Activated CD4-positive, alpha-beta T cell treated with anti-CD3 and anti-CD28 coated beads for 36 hours (primary cell): Measurements from ENCODE around the gene CHST6. TPM values are rescaled to one million over a fixed set of nuclear protein-coding genes. Genes with fewer than 3 reads are reported as not detected.
A peak's percentile ranks its signal among the peaks of the same experiment; 100 is the strongest.
"Not testable (repeated sequence)": the region's sequence is repeated elsewhere in the genome, so short reads cannot be mapped to it uniquely, and the experiment has no call there.

Experiments
- ATAC-seq: fragments of 200-7000 bp; cut with Tn5 transposase; one replicate; pipeline ENCODE4 v1.10.0; 2021; ENCODE audit warnings: mild to moderate bottlenecking, moderate library complexity
- CTCF ChIA-PET: fragments of 350-600 bp; sonication (Branson Sonifier 250); formaldehyde crosslinking; loops from one replicate; lab custom pipeline; 2021; ENCODE audit warnings: antibody characterized with exemption; lab: Charles Lee
- POLR2A ChIA-PET: fragments of 350-600 bp; sonication (Branson Sonifier 250); formaldehyde crosslinking; loops from one replicate; lab custom pipeline; 2021; ENCODE audit warnings: antibody characterized with exemption, inconsistent platforms; lab: Charles Lee
- DNase-seq: peaks from one replicate; pipeline ENCODE4 v3.0.0-alpha.2; 2020
- H3K27ac Mint-ChIP-seq: one replicate; pipeline ENCODE4 v1.8.0; 2021; ENCODE audit warnings: mixed read lengths
- H3K27me3 Mint-ChIP-seq: one replicate; pipeline ENCODE4 v1.8.0; 2021; ENCODE audit warnings: mixed read lengths
- H3K36me3 Mint-ChIP-seq: one replicate; pipeline ENCODE4 v1.8.0; 2021; ENCODE audit warnings: low read depth, mixed read lengths
- H3K4me1 Mint-ChIP-seq: one replicate; pipeline ENCODE4 v1.8.0; 2021; ENCODE audit warnings: mixed read lengths
- H3K4me3 Mint-ChIP-seq: one replicate; pipeline ENCODE4 v1.8.0; 2021; ENCODE audit warnings: mild to moderate bottlenecking, moderate library complexity, mixed read lengths
- H3K9me3 Mint-ChIP-seq: one replicate; pipeline ENCODE4 v1.8.0; 2021; ENCODE audit warnings: low read depth, mixed read lengths
- intact Hi-C, 2 experiments: fragments of 100-400 bp; cut with DNase I in 1 of 2; cut with micrococcal nuclease in 1 of 2; formaldehyde crosslinking; loops; one replicate each; pipeline versions ENCODE4 v1.14.2 to v1.15.1; 2022 to 2024; cut with DNase I, micrococcal nuclease
- total RNA-seq, 2 experiments: library from RNA; stranded (reverse); gene quantifications; one replicate each; pipeline ENCODE4 v1.2.3, GENCODE V29; 2021

Gene CHST6
- total RNA-seq, 2 experiments from 2014 or later = not detected

DNA sequence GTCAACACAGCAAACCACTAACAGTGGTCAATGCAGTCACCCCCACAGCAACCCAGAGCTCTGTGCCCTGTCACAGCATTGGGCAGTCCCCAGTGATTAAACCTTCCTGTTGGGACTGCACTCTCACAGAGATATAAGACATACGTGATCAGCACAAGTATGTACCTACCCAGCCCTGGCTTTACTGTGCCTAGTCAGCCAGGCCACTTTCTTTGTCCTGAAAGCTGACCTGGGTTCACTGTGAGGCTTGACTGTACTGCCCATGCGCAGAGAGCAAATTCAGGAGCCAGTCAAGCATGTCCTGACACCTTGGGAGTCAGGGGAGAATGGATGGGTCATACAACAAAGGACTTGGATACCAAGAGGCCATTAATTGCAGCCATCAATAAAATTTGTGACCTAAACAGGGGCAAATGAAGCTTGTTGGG lies 19.8 kb downstream of the CHST6 start:
- Mint-ChIP-seq H3K36me3 (no peaks in the 10 kb centered on the region), H3K4me3 (no peak overlapping the region), H3K27ac (no peak overlapping the region), H3K4me1 (no peaks in the 10 kb centered on the region), H3K9me3 (no peaks in the 10 kb centered on the region), H3K27me3 (peaks cover 5% of the 10 kb centered on the region)
- intact Hi-C loops = no loop called here
- peak; percentile 27 for ATAC-seq
- ChIA-PET CTCF (no interaction called here), POLR2A (no interaction called here)
- no peak for DNase-seq

GRCh38 chr16:75472908-75473877 lies 22.0 kb downstream of the CHST6 start:
- CTCF ChIA-PET = interaction anchor here (0.6 to 3.5 kb wide), 6 partner anchors 8 to 292 kb away, joined by 3 to 21 read pairs (median 4); no protein-coding TSS in a partner anchor
- Mint-ChIP-seq H3K9me3 (no peaks in the 10 kb centered on the region), H3K27me3 (peaks cover 5% of the 10 kb centered on the region), H3K36me3 (no peaks in the 10 kb centered on the region), H3K4me1 (no peaks in the 10 kb centered on the region), H3K4me3 (no peak overlapping the region), H3K27ac (no peak overlapping the region)
- no peak for ATAC-seq
- intact Hi-C loops = no loop called here
- POLR2A ChIA-PET = no interaction called here
- DNase-seq = no peak

GRCh38 chr16:75471723-75472633 lies 23.3 kb downstream of the CHST6 start:
- Mint-ChIP-seq H3K9me3 (no peaks in the 10 kb centered on the region), H3K27me3 (peaks cover under 1% of the 10 kb centered on the region), H3K4me1 (no peaks in the 10 kb centered on the region), H3K36me3 (no peaks in the 10 kb centered on the region), H3K27ac (no peak overlapping the region), H3K4me3 (no peak overlapping the region)
- ChIA-PET POLR2A (no interaction called here), CTCF (interaction anchor here (0.5 to 3.5 kb wide), 14 partner anchors 14 to 293 kb away, joined by 3 to 21 read pairs (median 3); partner anchors contain the start of gene ADAT1)
- intact Hi-C loops = loop anchor here (1.0 kb wide), 1 partner anchor 292 kb away; no protein-coding TSS in a partner anchor
- DNase-seq = peak; percentile 58
- peak; percentile 94 for ATAC-seq

GRCh38 chr16:75466760-75467159 lies 28.5 kb downstream of the CHST6 start:
- intact Hi-C loops = no loop called here
- ChIA-PET POLR2A (interaction anchor here (0.7 kb wide), 2 partner anchors 9 to 29 kb away, joined by 5 to 6 read pairs; partner anchors contain the start of gene CHST6), CTCF (interaction anchor here (0.7 to 1.9 kb wide), 4 partner anchors 8 to 268 kb away, joined by 3 to 15 read pairs (median 3); no protein-coding TSS in a partner anchor)
- H3K36me3 Mint-ChIP-seq = peaks cover 2% of the 10 kb centered on the region
- H3K4me3 Mint-ChIP-seq = no peak overlapping the region
- DNase-seq (no peak), ATAC-seq (no peak)
- peaks cover 24% of the 10 kb centered on the region for H3K4me1 Mint-ChIP-seq
- no peak overlapping the region for H3K27ac Mint-ChIP-seq
- no peaks in the 10 kb centered on the region for H3K9me3 Mint-ChIP-seq
- H3K27me3 Mint-ChIP-seq = no peaks in the 10 kb centered on the region

DNA sequence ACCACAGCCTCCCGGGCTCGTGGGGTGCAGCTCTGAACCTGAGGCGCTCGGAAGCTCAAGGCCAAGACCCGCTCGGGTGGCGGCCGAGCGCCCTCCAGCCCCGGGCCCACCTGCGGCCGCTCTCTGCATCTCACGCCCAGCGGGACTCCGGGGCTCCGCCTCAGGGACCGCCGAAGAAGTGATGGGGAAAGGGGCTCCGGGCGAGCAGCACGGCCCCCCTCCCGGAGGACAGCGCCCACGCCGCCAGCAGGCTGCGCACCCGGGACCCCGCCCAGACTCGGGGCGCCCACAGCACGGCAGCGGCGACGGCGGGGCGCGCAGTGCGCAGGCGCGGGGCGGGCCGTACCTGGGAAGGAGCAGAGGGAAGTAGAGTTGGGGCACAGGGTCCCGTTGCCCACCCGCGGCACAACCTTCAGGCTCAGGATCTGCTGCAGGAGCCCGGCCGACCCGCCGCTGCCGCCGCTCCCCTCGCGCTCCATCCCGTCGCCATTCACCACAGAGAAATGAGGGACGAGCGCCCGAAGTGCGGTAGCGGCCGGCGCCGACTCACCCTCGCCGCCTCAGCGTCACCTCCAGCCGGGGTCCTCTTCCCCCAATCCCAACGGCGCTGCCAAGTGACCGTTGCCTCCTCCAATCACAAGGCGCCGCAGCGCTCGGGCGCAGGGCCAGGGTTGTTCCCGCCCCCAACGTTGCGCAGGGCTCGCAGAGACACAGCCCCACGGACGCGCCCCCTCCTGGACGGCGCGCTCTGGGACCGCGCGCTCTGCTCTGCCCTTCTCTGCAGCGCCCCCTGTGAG lies 30.9 kb downstream of the CHST6 start, which contains the start of gene TMEM170A:
TSS of gene TMEM170A (minus strand) at position 568 of the 797 bp plus-strand sequence. CDS start at position 479, 89 bp downstream.
- CTCF ChIA-PET = interaction anchor here (0.7 to 2.5 kb wide), 23 partner anchors 8 to 300 kb away, joined by 3 to 10 read pairs (median 3); partner anchors contain the start of gene ADAT1
- POLR2A ChIA-PET = interaction anchor here (0.6 kb wide), 1 partner anchor 31 kb away, joined by 3 read pairs; no protein-coding TSS in a partner anchor
- Mint-ChIP-seq H3K27ac (peak within 1 kb of the TSS; percentile 94), H3K27me3 (no peaks in the 10 kb centered on the region), H3K9me3 (no peaks in the 10 kb centered on the region), H3K36me3 (peaks cover 14% of the 10 kb centered on the region), H3K4me1 (peaks cover 45% of the 10 kb centered on the region), H3K4me3 (peak within 1 kb of the TSS; percentile 98)
- intact Hi-C loops = loop anchor here (1.0 to 5.0 kb wide), 14 partner anchors 31 to 1727 kb away; partner anchors contain the start of genes ADAT1 (in 2 of the 2), CFDP1 (in 2 of the 2), KARS1 (in 2 of the 2) and TERF2IP (in 2 of the 2)
- peak; percentile 100 for DNase-seq
- ATAC-seq = peak; percentile 94

DNA sequence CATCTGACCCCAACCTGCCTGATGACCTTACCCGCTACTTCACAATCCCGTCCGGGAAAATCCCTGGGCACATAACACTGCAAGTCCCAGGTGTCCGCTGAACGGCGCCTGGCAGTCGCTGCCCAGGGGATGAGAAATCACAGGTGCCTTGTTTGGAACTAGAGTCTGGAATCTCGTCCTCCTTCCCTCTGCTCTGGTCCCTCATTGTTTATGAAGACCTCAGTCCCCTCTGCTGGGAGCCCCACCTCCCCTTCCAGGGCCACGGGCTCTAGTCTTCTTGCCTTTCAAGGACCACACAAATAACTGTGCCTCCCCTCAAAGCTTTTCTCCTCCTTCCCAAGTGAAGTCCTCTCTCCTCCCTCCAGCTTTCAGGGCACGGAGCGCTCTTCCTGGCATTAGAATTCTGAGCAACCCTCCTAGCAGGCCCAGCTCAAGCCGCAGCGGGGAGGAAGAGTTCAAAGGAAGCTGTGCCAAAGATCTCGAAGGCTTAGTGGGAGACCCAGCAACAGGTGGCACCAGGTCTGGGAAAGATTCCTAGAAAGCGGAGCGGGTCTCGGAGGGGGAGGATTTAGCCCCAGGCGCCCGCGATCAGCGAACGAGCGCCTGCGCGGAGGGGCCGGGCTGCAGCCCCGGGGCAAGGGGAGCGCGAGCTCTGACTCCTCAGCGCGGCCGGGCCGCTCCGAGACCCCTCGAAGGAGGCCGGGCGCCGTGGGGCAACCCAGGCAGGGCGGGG lies 31.7 kb downstream of the CHST6 start:
- intact Hi-C loops = loop anchor here (1.0 to 5.0 kb wide), 15 partner anchors 30 to 1728 kb away; partner anchors contain the start of genes ADAT1 (in 2 of the 2), CFDP1 (in 2 of the 2), KARS1 (in 2 of the 2) and TERF2IP (in 2 of the 2)
- DNase-seq (peak; percentile 54), ATAC-seq (peak; percentile 1)
- Mint-ChIP-seq H3K27ac (peak overlapping the region; percentile 94), H3K36me3 (peaks cover 14% of the 10 kb centered on the region), H3K4me1 (peaks cover 45% of the 10 kb centered on the region), H3K4me3 (peak overlapping the region; percentile 98)
- ChIA-PET POLR2A (interaction anchor here (0.6 kb wide), 1 partner anchor 30 kb away, joined by 3 read pairs; no protein-coding TSS in a partner anchor), CTCF (interaction anchor here (1.0 to 2.5 kb wide), 7 partner anchors 14 to 300 kb away, joined by 3 to 10 read pairs (median 4); no protein-coding TSS in a partner anchor)
- H3K9me3 Mint-ChIP-seq, H3K27me3 Mint-ChIP-seq: not testable (repeated sequence)

DNA sequence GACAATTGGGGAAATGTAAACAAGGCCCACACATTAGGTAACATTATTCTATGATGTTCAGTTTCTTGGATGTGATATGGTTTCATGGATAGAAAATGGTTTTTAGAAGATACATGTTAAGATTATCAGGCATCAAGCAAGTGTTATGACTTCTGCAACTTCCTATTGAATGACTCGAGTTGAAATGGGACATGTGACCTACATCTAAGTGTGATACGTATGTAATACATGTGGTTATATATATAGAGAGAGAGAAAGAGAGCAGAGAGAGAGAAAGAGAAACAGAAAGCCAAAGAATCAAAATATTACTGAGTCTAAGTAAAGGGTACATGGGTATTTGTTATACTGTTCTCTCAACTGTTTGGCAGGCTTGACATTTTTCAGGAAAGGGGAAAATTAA lies 32.4 kb downstream of the CHST6 start:
- ATAC-seq (peak; percentile 33), DNase-seq (no peak)
- H3K27me3 Mint-ChIP-seq = no peaks in the 10 kb centered on the region
- intact Hi-C loops = loop anchor here (1.0 to 5.0 kb wide), 2 partner anchors 61 to 266 kb away; no protein-coding TSS in a partner anchor
- ChIA-PET POLR2A (no interaction called here), CTCF (no interaction called here)
- no peaks in the 10 kb centered on the region for H3K9me3 Mint-ChIP-seq
- H3K4me3 Mint-ChIP-seq = peak overlapping the region; percentile 98
- H3K36me3 Mint-ChIP-seq = peaks cover 14% of the 10 kb centered on the region
- H3K4me1 Mint-ChIP-seq = peaks cover 50% of the 10 kb centered on the region
- H3K27ac Mint-ChIP-seq = peak overlapping the region; percentile 94

DNA sequence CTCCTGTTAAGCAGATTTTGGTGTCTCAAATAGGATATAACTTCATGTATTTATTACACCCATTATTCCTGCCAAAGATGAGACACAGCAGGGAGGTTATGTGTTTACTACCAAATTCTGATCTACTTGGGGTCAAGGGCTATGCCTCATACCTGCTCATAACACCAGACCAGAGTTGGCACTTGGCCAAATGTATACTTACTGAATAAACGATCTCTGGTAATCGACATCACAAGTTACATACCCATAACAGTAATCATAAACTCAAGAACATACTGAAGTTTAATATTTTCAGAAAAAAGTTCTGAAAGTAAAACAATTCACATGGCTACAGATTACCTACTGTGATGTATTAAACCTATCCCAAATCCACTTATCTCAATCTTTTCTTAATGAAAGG lies 33.7 kb downstream of the CHST6 start:
- Mint-ChIP-seq H3K4me1 (peaks cover 48% of the 10 kb centered on the region), H3K9me3 (no peaks in the 10 kb centered on the region), H3K27me3 (no peaks in the 10 kb centered on the region), H3K4me3 (no peak overlapping the region), H3K27ac (peak overlapping the region; percentile 13), H3K36me3 (peaks cover 14% of the 10 kb centered on the region)
- ATAC-seq = no peak
- intact Hi-C loops = loop anchor here in 1 of 2 experiments (5.0 kb wide), 1 partner anchor 264 kb away; no protein-coding TSS in a partner anchor
- no peak for DNase-seq
- ChIA-PET CTCF (no interaction called here), POLR2A (no interaction called here)

DNA sequence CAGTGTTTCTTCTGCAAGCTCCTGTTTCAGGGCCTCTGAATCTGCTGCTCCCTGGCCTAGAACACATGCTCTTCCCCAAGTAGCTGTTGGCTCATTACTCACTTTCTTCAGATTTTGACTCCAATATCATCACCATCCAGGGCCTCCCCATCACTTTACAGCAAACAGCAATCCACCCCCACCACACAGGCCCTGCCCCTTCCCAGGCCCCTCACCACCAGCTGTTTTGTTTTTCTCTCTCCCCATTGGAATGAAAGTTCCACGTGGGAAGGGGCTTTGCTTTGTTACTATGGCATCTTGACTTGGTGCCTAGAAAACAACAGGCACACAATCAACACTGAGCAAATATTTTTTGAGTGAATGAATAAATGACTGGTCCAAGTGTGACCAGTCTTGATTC lies 34.8 kb downstream of the CHST6 start:
- no peak overlapping the region for H3K4me3 Mint-ChIP-seq

More for the DNA sequence above, 34.8 kb downstream of the CHST6 start:
- no peak for ATAC-seq
- no peak for DNase-seq
- CTCF ChIA-PET = no interaction called here
- no peaks in the 10 kb centered on the region for H3K27me3 Mint-ChIP-seq
- no peaks in the 10 kb centered on the region for H3K9me3 Mint-ChIP-seq
- H3K27ac Mint-ChIP-seq = peak overlapping the region; percentile 68
- H3K36me3 Mint-ChIP-seq = peaks cover 14% of the 10 kb centered on the region
- peaks cover 48% of the 10 kb centered on the region for H3K4me1 Mint-ChIP-seq
- POLR2A ChIA-PET = interaction anchor here (0.6 kb wide), 1 partner anchor 177 kb away, joined by 5 read pairs; no protein-coding TSS in a partner anchor
- intact Hi-C loops = loop anchor here in 1 of 2 experiments (5.0 kb wide), 1 partner anchor 263 kb away; no protein-coding TSS in a partner anchor
